GM12865 (cell line): ENCODE results near the gene SLC25A21.

Experiments used
- DNase-seq: peaks from one replicate; pipeline ENCODE4 v3.0.0; 2010; ENCODE audit warnings: low read depth
- H3K4me3 ChIP-seq: 2 replicates; pipeline ENCODE4 v1.5.1; 2011; ENCODE audit warnings: mild to moderate bottlenecking, low read depth, low read length, control low read depth
- TF ChIP-seq, protein P1 (sequence below): IDR thresholded peaks from 2 replicates; pipeline ENCODE4 v1.5.1; 2011; ENCODE audit warnings: low read length, control low read depth, low read depth, inconsistent platforms; ENCODE audit not compliant: insufficient read depth; ENCODE audit errors: missing control alignments

Gene SLC25A21

DNA sequence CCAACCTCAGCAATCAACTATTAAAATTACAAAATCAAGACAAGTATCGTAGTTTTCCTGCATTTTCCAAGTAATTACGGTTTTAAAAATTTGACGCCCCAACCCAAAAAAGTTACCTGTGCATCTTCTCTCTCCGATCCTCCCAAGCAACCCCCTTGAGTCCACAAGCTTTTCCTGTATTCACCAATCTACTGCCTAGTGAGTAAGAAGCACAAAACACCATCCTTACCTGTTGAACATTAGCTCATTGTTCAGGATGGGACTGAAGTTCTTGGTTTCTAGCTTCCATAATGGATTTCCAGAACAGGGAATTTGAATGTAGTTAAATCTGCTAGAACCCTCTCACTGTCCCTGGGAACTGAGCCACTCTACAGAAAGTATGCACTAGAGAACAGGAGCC lies 348.8 kb downstream of the SLC25A21 start:
- no peak for DNase-seq
- no peak overlapping the region for H3K4me3 ChIP-seq
- TF ChIP-seq, protein P1, sequence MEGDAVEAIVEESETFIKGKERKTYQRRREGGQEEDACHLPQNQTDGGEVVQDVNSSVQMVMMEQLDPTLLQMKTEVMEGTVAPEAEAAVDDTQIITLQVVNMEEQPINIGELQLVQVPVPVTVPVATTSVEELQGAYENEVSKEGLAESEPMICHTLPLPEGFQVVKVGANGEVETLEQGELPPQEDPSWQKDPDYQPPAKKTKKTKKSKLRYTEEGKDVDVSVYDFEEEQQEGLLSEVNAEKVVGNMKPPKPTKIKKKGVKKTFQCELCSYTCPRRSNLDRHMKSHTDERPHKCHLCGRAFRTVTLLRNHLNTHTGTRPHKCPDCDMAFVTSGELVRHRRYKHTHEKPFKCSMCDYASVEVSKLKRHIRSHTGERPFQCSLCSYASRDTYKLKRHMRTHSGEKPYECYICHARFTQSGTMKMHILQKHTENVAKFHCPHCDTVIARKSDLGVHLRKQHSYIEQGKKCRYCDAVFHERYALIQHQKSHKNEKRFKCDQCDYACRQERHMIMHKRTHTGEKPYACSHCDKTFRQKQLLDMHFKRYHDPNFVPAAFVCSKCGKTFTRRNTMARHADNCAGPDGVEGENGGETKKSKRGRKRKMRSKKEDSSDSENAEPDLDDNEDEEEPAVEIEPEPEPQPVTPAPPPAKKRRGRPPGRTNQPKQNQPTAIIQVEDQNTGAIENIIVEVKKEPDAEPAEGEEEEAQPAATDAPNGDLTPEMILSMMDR: no peak

DNA sequence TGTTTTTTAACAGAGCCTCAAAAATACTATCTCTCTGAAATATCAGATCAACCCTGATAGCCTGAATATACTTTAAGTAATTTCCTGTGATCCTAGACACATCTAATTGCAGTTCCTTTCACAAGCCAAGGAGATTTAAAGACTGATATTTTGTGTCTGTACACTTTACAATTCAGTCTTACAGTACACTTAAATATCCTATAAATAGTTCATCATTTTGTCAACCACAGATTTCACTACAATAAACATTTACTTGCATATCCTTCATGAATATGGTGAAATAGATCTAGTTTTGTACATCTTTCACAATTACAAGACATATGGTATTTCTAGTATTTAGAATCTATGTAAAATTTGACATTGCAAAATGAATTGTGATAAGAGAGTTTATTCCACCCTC lies 349.7 kb downstream of the SLC25A21 start:
- no peak overlapping the region for H3K4me3 ChIP-seq
- TF ChIP-seq, protein P1: no peak
- no peak for DNase-seq

DNA sequence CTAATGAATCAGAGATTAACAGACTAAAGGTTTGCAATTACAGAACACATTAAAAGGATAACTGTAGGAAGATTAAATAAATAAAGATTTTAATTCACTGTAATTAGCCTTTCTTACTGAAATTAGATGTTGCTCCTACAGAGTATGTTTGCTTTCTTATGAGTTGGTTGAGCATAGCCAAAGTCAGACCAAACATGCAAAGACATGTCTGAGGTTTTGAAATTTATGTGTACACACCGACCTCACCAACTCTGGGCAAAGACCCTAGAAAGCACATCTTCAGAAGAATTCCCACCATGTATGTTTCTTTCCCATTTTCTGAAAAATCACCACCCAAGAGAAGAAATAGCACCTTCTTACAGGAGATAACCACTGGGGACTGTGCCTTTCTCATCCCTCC lies 351.5 kb downstream of the SLC25A21 start:
- TF ChIP-seq, protein P1: no peak
- H3K4me3 ChIP-seq: no peak overlapping the region
- no peak for DNase-seq

DNA sequence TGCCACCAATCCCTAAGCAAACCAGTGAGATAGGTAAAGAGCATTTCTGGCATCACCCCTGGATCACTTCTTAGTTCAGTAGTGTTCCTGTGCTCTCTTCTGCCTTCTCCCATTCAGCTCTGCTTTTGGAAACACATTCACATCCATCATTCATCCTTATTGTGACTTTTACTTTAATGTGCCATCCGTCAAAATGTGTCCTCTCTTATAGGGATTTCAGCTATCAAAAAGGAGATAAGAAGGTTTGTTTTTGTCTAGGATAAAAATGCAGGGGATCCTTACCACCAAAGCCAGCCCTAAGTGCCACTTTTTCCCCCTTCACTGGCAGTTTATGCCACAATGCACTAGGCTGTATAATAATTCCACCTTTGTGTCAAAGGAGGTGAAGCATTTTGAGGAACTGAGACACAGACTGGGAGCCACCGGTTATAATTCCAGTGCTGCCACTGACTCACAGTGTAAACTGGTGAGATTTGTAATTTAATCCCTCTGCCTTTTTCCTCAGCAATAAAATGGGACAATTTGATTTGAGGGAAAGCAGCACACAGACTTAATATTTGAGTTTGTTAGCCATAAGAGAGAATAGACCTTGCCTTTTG lies 352.2 kb downstream of the SLC25A21 start:
- no peak overlapping the region for H3K4me3 ChIP-seq
- no peak for DNase-seq
- TF ChIP-seq, protein P1: no peak

DNA sequence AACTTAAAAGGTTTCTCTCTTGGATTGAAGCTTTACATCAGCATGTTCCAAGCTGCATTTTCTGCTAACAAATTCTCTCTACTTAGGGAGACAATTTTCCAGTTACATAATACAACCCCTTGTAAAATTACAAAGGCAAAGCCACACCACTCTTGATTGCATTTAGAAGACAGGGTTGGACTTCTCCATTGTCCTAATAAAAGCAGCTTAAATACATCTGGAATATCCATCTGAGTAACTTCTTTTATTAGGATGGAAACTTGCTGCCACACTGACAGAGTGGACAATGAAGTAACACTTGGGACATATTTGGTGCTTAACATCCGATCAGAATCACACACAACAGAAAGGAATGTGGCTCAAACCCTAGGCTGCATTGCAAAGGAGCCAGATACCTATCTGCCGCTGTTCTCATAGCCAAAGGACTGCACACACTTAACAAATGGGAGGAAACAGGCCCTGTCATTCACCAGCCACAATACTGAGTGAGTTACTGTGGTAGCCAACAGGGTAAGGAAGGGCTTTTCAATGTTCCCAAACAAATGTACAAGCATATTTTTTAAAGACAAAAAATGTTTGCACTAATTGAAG lies 353.5 kb downstream of the SLC25A21 start:
- H3K4me3 ChIP-seq: no peak overlapping the region
- DNase-seq: no peak
- TF ChIP-seq, protein P1: no peak

DNA sequence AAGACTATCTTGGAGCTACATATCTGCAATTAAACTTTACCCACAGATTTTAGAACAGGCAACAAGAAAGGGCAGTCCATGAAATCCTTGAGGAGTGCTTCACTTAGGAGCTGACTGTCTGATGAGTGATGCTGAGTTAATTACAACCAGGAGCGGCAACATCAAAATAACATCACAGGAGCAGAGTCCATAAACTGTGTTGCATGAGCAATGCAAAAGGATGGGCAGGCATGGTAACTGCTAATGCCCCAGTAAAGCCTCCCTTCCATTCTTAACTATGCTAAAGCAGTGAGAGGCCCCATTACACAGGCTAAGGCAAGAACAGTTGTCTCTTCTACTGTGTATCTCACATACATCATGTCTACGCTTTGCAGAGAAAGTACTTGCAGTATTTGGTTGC lies 354.2 kb downstream of the SLC25A21 start:
- H3K4me3 ChIP-seq: no peak overlapping the region
- TF ChIP-seq, protein P1: no peak
- no peak for DNase-seq
